RWPE2 (cell line): ENCODE measurements around the gene SYNCRIP.

ENCODE experiments used
- ATAC-seq: fragments of 200-7000 bp; cut with Tn5 transposase; 3 replicates; pipeline ENCODE4 v1.9.1; 2021; ENCODE audit warnings: low read depth
- DNase-seq: peaks from one replicate; pipeline ENCODE4 v3.0.0-alpha.2; 2020; ENCODE audit warnings: low spot score
- H3K27ac ChIP-seq: fragments of 450-650 bp; 2 replicates; pipeline ENCODE4 v1.5.1; 2017; ENCODE audit warnings: mild to moderate bottlenecking; ENCODE audit not compliant: poor library complexity, severe bottlenecking
- H3K27me3 ChIP-seq: fragments of 250-450 bp; sonication (Bioruptor Pico); 2 replicates; pipeline ENCODE4 v1.5.1; 2021; ENCODE audit warnings: mild to moderate bottlenecking, moderate library complexity; ENCODE audit not compliant: insufficient read depth, poor library complexity, severe bottlenecking
- H3K36me3 ChIP-seq: fragments of 250-450 bp; sonication (Bioruptor Pico); 2 replicates; pipeline ENCODE4 v1.5.1; 2020; ENCODE audit warnings: low read depth, mild to moderate bottlenecking, moderate library complexity
- H3K4me1 ChIP-seq: fragments of 250-450 bp; sonication (Bioruptor Pico); 2 replicates; pipeline ENCODE4 v1.5.1; 2021; ENCODE audit warnings: mild to moderate bottlenecking, moderate library complexity; ENCODE audit not compliant: insufficient read depth, poor library complexity, severe bottlenecking
- H3K4me3 ChIP-seq: fragments of 250-450 bp; sonication (Bioruptor Pico); 2 replicates; pipeline ENCODE4 v1.5.1; 2021; ENCODE audit warnings: mild to moderate bottlenecking, moderate library complexity; ENCODE audit not compliant: severe bottlenecking
- H3K9me3 ChIP-seq: fragments of 250-450 bp; sonication (Bioruptor Pico); 2 replicates; pipeline ENCODE4 v1.5.1; 2021; ENCODE audit warnings: mild to moderate bottlenecking, moderate library complexity; ENCODE audit not compliant: severe bottlenecking
- CTCF ChIP-seq: fragments of 450-650 bp; IDR thresholded peaks from one replicate; pipeline ENCODE4 v1.5.1; 2017; ENCODE audit warnings: mild to moderate bottlenecking, moderate library complexity; ENCODE audit not compliant: poor library complexity, severe bottlenecking

The SYNCRIP gene

GRCh38 chr6:85602100-85602499 lies 40.6 kb downstream of the SYNCRIP start:
- Histone ChIP-seq H3K4me1 (no peaks in the 10 kb centered on the region), H3K36me3 (peaks cover 37% of the 10 kb centered on the region), H3K27me3 (no peaks in the 10 kb centered on the region), H3K9me3 (peaks cover 2% of the 10 kb centered on the region), H3K27ac (no peak overlapping the region), H3K4me3 (no peak overlapping the region)
- no peak for TF ChIP-seq CTCF
- ATAC-seq = no peak
- DNase-seq = no peak

- peaks cover 2% of the 10 kb centered on the region for H3K9me3 ChIP-seq
- no peak overlapping the region for H3K4me3 ChIP-seq
- H3K27me3 ChIP-seq = no peaks in the 10 kb centered on the region
- TF ChIP-seq CTCF = no peak
- no peak for ATAC-seq
- no peak for DNase-seq
- no peaks in the 10 kb centered on the region for H3K4me1 ChIP-seq
- H3K36me3 ChIP-seq = peaks cover 24% of the 10 kb centered on the region
- no peak overlapping the region for H3K27ac ChIP-seq
Measured at GRCh38 chr6:85600713-85601313, 41.9 kb downstream of the SYNCRIP start.

- no peaks in the 10 kb centered on the region for H3K9me3 ChIP-seq
- peaks cover 13% of the 10 kb centered on the region for H3K36me3 ChIP-seq
- peak overlapping the region; percentile 86 for H3K27ac ChIP-seq
- ATAC-seq (peak; percentile 13), DNase-seq (no peak)
- H3K4me3 ChIP-seq = peak overlapping the region; percentile 55
- H3K4me1 ChIP-seq = peaks cover 12% of the 10 kb centered on the region
- TF ChIP-seq CTCF = no peak
- H3K27me3 ChIP-seq = no peaks in the 10 kb centered on the region
Measured at GRCh38 chr6:85594197-85594930, 48.3 kb downstream of the SYNCRIP start.

GRCh38 chr6:85593438-85594196 lies 49.1 kb downstream of the SYNCRIP start, which contains the start of gene SNX14:
TSS of gene SNX14 (minus strand) at chr6:85593858. CDS start at chr6:85593718, 140 bp downstream.
- peaks cover 12% of the 10 kb centered on the region for H3K4me1 ChIP-seq
- H3K9me3 ChIP-seq = no peaks in the 10 kb centered on the region
- peak within 1 kb of the TSS; percentile 86 for H3K27ac ChIP-seq
- ATAC-seq = peak; percentile 84
- peak within 1 kb of the TSS; percentile 55 for H3K4me3 ChIP-seq
- TF ChIP-seq CTCF = peak; percentile 8
- H3K27me3 ChIP-seq = no peaks in the 10 kb centered on the region
- DNase-seq = peak; percentile 92
- H3K36me3 ChIP-seq = peaks cover 13% of the 10 kb centered on the region; the same call in 1 of the 2 replicates
